Thyroid gland (tissue), 4 donors: Measurements from ENCODE around the gene CCR6.

Source experiments
- POLR2A ChIP-seq, 2 donors: fragments of 450-650 bp; IDR thresholded peaks; one replicate each; pipeline ENCODE4 v1.6.1; 2017; ENCODE audit warnings: antibody characterized with exemption in 2 of 2, mild to moderate bottlenecking in 2 of 2, moderate library complexity in 1 of 2
- TF ChIP-seq, protein P1 (sequence below), 6 experiments: fragments of 200-600 bp in 3 of 6; fragments of 450-650 bp in 3 of 6; sonication (generic) in 3 of 6; IDR thresholded peaks; one replicate each; pipeline ENCODE4 v1.5.1; 2016 to 2019; ENCODE audit warnings: antibody characterized with exemption in 6 of 6, mild to moderate bottlenecking in 2 of 6, inconsistent platforms in 1 of 6, moderate library complexity in 1 of 6

DNA sequence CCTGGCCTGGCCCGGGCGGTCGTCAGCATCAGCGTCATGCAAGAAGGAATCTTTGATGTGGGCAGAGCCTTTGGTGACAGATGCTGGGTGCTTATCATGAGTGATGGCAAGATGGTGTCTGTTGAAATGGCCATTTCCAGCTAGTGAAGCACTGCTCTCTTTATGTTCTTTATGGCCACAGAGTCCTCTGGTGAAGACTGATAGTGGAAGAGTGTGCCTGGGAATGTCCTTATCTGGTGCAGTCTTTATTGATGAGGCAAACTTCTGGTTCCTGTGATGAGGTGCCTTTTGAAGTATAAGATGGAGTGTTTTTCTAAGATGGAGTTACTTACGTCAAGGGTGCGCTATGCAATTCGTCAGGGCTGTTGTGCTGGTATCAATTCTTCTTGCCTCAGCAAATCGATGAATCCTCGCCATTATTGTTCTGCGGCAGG, 22.6 kb upstream of the CCR6 start:
- no peak for TF ChIP-seq POLR2A (IDR thresholded peaks at IDR 0.05)
- TF ChIP-seq, protein P1, sequence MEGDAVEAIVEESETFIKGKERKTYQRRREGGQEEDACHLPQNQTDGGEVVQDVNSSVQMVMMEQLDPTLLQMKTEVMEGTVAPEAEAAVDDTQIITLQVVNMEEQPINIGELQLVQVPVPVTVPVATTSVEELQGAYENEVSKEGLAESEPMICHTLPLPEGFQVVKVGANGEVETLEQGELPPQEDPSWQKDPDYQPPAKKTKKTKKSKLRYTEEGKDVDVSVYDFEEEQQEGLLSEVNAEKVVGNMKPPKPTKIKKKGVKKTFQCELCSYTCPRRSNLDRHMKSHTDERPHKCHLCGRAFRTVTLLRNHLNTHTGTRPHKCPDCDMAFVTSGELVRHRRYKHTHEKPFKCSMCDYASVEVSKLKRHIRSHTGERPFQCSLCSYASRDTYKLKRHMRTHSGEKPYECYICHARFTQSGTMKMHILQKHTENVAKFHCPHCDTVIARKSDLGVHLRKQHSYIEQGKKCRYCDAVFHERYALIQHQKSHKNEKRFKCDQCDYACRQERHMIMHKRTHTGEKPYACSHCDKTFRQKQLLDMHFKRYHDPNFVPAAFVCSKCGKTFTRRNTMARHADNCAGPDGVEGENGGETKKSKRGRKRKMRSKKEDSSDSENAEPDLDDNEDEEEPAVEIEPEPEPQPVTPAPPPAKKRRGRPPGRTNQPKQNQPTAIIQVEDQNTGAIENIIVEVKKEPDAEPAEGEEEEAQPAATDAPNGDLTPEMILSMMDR (IDR thresholded peaks at IDR 0.05): no peak
